Measurements from ENCODE around the gene SSC4D.

SSC4D gene

DNA sequence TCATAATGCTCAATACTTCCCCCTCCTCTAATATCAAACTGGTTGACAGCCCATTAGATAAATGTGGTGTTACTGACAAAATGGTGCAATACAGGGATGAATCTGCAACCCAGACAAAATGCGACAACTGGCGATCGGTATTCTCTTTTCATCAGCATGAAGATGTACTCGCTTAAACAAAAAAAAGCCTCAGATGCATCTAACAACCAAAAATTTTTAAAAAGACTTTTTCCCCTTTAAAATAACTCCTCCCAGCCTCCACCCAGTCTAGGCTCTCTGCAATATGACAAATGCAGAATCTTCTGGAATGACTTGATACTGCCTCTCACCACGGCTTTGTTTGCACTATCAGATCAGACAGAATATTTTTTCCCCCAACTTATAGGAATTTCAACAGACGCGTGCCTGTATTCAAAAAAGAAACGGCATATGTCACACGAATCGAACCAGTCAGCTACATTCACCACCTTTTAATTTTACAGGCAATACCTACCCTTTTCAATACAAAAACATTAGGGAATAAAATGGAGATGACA lies 52.0 kb downstream of the SSC4D start:
- TF ChIP-seq POLR2A (IDR thresholded peaks at IDR 0.05; ENCODE audit: low read depth, low read length): no peak
- FAIRE-seq: no peak

DNA sequence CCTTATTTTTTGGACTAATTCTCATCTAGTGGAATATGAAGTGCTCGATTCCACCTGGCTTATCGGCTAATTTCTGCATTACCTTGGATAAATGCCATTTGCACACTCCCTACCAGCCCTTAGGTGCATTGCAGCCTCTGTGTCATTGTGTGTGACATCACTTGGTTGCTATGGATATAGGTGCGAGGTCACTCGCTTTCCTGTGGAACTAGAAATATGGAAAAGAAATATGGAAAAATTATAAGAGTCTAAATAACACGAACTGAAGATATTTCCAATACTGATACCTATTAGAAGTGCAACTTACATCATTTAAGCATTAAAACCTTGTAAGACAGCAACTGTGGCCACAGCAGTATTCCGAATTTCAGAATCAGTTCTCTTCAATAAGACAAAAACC lies 52.7 kb downstream of the SSC4D start:
- no peak for FAIRE-seq

More for the DNA sequence above, 52.0 kb downstream of the SSC4D start:
- DNase-seq (ENCODE audit: insufficient read length, low spot score): no peak

DNA sequence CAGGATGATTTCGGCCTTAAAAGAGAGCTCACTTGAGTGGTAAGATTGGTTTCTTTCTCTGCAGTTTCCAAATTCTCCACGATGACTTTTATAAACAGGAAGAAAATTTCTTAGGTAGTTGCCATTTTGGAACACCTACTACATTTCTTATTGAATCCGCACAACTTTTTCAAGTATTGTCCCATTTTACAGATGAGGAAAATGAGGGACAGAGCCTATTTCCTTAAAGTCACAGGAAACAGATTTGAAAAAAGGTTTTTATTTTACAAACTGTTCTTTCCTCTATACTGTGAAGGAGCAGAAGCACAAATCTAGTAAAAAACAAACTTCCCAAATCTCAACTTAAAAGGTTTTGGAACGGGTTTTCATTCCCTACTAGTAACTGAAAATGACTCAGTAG lies 53.4 kb downstream of the SSC4D start:
- FAIRE-seq: no peak
- TF ChIP-seq POLR2A (IDR thresholded peaks at IDR 0.05; ENCODE audit: low read depth, low read length): no peak
- DNase-seq (ENCODE audit: insufficient read length, low spot score): no peak

More for the DNA sequence above, 52.7 kb downstream of the SSC4D start:
- DNase-seq (ENCODE audit: insufficient read length, low spot score): no peak
- TF ChIP-seq POLR2A (IDR thresholded peaks at IDR 0.05; ENCODE audit: low read depth, low read length): no peak

DNA sequence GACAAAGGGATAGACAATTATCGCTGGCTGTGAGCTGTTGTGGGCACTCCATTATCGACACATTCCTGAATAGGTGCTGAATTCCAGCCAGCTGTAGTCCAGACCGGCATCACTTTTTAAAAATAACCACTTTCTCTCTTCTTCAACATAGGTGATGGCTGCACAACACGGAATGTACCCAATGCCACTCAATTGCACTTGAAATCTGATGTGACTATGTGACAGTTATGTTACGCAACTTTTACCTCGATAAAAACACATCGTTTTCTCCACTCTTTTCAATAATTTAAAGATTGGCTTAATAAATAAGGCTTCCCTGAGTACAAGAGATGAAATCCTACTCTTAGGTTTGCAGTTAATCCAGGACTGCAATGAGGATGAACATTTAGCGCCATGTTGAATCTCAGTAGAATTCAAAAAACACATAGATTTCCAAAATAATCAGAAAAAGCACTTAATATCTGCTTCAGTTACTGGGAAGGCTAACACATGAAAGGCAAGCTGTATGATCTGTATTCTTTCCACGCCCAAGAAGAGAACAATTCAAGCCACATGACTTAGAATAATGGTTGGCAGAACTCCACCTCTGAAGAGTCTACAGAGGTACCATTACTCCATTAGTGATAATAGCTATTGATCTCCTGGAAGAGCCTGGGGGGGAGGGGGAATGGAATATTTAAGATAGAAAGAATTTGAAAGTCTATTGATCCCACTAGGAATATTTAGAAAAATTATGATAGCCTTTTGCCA lies 54.3 kb downstream of the SSC4D start:
- DNase-seq (ENCODE audit: insufficient read length, low spot score): no peak
- TF ChIP-seq POLR2A (IDR thresholded peaks at IDR 0.05; ENCODE audit: low read depth, low read length): no peak

DNA sequence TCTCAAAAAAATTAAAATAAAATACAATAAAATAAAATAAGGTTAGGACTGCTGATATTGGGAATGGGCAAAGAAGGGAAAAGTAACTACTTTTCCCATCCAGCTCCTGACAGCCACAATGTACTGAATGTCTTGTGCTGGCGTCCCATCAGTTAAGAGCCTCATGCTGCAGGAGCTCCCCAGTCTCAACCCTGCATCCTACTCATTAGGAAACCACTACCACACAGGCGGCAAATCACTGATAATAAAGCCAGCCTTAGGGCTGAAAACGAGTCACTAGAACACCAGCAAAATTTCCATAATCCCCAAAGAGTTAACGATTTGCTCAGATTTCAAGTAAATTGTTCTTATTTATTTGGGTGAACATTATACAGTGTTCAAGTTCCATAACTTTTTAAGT lies 55.0 kb downstream of the SSC4D start:
- DNase-seq (ENCODE audit: insufficient read length, low spot score): no peak
- no peak for FAIRE-seq
- TF ChIP-seq POLR2A (IDR thresholded peaks at IDR 0.05; ENCODE audit: low read depth, low read length): no peak

More for the DNA sequence above, 54.3 kb downstream of the SSC4D start:
- no peak for FAIRE-seq

DNA sequence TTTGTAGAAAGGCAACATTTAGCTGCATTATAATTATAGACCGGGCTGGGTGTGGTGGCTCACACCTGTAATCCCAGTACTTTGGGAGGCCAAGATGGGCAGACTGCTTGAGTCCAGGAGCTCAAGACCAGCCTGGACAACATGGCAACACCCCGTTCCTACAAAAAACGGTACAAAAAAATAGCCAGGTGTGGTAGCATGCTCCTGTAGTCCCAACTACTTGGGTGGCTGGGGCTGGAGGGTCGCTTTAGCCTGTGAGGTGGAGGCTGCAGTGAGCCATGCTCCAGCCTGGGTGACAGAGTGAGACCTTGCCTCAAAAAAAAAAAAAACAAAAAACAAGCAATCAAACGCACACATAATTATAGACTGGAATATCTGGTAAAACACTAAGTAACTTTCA lies 55.8 kb downstream of the SSC4D start:
- DNase-seq (ENCODE audit: insufficient read length, low spot score) (no peak), FAIRE-seq (no peak)
- TF ChIP-seq POLR2A (IDR thresholded peaks at IDR 0.05; ENCODE audit: low read depth, low read length): no peak

DNA sequence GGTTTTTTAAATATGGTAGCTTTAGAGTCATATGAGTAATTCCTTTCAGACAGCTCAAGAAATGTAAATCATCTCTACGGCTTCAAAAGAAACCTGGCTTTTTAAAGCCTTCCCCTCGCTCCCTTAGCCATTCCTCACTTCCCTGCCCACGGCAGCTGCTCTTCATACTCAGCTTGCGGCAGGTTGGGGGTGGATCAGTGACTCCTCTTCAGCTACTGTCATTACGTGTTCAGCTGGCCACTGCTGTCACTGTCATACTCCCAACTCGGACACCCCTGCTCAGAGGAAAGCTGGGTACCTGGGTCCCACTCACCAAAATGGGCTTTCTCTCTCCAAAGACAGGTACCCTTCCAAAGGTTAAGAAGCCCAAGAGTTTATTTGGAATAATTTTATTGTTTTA lies 57.3 kb downstream of the SSC4D start:
- DNase-seq (ENCODE audit: insufficient read length, low spot score) (no peak), FAIRE-seq (no peak)
- TF ChIP-seq POLR2A (IDR thresholded peaks at IDR 0.05; ENCODE audit: low read depth, low read length): no peak

DNA sequence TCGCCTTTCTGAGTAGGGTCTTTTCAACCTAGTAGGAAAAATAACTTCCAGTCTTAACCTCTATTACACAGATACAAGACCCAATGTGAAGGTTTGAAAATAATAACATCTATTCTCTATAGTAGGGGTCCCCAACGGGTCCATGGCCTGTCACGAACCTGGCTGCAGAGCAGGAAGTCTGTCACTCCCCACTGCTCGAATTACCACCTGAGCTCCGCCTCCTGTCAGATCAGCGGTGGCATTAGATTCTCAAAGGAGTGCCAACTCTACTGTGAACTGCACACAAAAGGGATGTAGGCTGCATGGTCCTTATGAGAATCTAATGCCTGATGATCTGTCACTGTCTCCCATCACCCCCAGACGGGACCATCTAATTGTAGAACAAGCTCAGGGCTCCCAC lies 58.1 kb downstream of the SSC4D start:
- FAIRE-seq (no peak), DNase-seq (ENCODE audit: insufficient read length, low spot score) (no peak)
- TF ChIP-seq POLR2A (IDR thresholded peaks at IDR 0.05; ENCODE audit: low read depth, low read length): no peak

DNA sequence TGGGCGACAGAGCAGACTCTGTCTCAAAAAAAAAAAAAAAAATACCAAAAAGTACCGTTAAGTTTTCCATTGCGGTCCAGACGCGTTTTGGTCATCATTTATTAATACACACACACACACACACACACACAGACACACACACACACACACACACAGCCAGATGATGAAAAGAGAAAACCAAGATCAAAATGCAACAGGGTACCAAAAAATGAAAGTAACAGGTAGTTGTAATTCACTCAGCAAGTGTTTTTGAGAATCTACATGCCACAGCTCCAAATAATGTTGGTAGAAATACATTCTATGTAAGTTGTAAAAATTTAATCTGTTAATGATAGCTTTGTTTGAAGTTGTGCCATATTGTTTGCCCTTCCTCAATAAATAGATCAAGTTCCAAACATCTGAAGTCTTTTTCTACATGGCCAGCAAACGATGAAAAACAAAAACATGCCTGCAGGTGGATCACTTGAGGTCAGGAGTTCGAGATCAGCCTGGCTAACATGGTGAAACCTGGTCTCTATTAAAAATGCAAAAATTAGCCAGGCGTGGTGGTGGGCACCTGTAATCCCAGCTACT lies 60.1 kb downstream of the SSC4D start:
- DNase-seq (ENCODE audit: insufficient read length, low spot score): no peak
- no peak for TF ChIP-seq POLR2A (IDR thresholded peaks at IDR 0.05; ENCODE audit: low read depth, low read length)
- FAIRE-seq: no peak

DNA sequence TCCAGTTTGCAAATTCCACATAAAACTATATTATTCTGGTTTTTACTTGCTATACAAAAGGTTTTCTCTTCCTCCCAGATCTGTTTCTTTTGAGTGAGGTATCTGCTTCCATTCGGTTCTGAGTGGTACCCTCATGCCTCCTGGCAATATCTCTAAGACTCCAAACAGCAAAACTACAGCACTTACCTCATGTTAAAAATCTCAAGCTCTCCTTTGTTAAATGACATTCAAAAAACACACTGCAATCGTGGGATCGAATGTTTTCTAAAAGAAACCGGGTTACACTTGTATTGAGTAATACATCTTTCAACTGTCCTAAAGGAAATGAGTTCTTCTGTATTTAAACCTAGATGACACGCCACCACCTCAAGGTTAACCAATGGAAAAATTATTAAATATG lies 61.8 kb downstream of the SSC4D start:
- TF ChIP-seq POLR2A (IDR thresholded peaks at IDR 0.05; ENCODE audit: low read depth, low read length): no peak
- DNase-seq (ENCODE audit: insufficient read length, low spot score) (no peak), FAIRE-seq (no peak)

DNA sequence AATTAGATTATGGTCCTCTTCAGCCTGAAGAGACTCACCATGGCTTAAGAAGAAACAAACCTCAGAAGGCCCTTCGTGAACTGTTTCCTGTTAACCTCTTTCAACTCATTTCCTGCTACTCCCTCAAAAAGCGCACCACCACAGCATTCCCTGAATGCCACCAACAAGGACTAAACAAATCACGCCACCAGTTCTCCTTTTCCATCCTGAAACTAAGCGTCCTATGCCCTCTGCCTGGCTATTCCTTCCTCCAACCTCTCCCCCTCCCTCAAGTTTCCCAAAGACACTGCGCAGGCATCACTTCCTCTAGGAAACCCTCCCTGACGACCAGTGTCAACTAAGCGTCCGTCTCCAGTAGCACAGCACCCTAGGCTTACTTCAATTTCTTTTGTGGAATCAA lies 62.7 kb downstream of the SSC4D start:
- DNase-seq (ENCODE audit: insufficient read length, low spot score): no peak
- no peak for TF ChIP-seq POLR2A (IDR thresholded peaks at IDR 0.05; ENCODE audit: low read depth, low read length)
- no peak for FAIRE-seq

DNA sequence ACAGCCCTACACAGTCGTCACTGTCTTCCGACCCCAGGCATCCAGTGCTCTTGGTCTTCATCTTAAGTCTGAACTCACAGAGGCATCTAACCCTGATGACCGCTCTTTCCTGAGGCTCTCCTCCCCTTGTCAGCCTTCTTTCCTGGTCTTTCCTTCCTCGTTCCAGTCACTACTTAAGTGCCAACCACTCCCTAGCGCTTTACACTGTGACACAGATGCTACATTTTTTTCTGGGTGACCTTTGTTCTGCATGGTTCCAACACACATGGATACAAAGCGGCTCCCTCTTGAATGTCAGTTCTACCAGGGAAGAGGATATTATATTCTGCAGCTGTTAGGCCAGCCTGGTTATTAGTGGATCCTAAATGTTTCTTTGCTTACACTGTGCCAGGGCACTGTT lies 63.4 kb downstream of the SSC4D start:
- TF ChIP-seq POLR2A (IDR thresholded peaks at IDR 0.05; ENCODE audit: low read depth, low read length): no peak
- no peak for DNase-seq (ENCODE audit: insufficient read length, low spot score)
- no peak for FAIRE-seq

DNA sequence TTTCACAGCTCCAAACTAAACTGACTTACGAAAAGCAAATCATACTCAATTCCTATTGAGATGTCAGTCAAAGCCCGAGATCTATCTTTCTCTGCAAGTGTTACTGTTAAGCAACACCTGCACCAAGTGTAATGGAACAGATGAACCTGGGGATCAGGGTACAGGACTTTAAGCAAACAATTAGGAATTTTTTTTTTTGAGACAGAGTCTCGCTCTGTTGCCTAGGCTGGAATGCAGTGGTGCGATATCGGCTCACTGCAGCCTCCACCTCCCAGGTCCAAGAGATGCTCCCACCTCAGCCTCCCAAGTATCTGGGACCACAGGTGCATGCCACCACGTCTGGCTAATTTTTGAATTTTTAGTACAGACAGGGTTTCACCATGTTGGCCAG lies 65.6 kb downstream of the SSC4D start:
- TF ChIP-seq POLR2A (IDR thresholded peaks at IDR 0.05; ENCODE audit: low read depth, low read length): no peak
- no peak for FAIRE-seq
- DNase-seq (ENCODE audit: insufficient read length, low spot score): no peak

DNA sequence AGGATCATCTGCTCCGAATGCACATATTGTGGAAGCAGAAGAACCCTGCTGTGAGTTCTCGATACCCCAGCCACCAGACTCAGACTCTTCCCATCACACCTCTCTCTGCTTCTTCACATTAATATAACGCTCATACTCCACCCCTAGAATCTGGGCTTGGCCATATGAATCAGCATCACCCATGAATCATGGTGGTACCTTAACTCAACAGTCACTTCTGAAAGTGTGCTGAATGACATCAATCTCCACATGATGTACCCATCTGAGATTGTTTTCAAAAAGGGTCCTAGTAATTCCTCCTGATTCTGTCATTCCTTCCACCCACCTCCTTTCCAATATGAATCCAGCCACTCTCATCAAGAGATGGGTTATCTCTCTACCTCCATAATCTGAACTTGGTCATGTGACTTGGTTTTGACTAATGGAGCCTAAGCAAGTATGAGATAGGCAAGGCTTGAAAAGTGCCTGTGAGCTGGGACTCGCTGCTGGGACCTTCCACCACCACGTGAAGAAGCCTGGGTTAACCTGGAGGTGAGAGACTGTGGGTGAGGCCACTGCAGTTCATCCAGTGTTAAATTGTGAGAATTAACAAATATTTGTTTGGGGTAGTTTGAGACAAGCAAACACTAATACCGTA lies 66.1 kb downstream of the SSC4D start:
- TF ChIP-seq POLR2A (IDR thresholded peaks at IDR 0.05; ENCODE audit: low read depth, low read length): no peak
- no peak for FAIRE-seq

DNA sequence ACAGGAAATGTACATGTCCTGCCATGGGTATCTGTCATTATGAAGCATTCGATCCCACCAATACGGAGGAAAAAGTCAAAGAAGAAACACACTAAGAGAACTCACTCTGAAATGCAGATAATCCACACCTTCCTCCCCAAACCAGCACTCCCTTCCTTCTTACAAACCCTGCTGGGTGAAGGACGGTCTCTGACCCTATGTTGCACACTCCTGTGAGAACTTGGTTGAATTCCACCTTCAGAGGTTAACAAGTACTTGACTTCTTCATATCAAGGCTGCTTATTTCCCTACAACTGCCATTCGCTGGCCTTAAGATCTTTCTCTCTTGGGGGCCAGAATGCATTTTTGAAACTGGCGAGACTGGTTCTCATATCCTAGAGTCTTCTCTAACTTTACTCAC lies 67.3 kb downstream of the SSC4D start:
- TF ChIP-seq POLR2A (IDR thresholded peaks at IDR 0.05; ENCODE audit: low read depth, low read length): no peak
- DNase-seq (ENCODE audit: insufficient read length, low spot score) (no peak), FAIRE-seq (no peak)

More for the DNA sequence above, 66.1 kb downstream of the SSC4D start:
- DNase-seq (ENCODE audit: insufficient read length, low spot score): no peak
